GM18505 (cell line): ENCODE measurements around the gene CACNA1H.

Source experiments
- ATAC-seq: cut with Tn5 transposase; IDR thresholded peaks from one replicate; pipeline ENCODE4 v1.9.1; 2021; ENCODE audit not compliant: unreplicated experiment
- POLR2A ChIP-seq: IDR thresholded peaks from 4 replicates; pipeline ENCODE4 v1.6.1; 2011; ENCODE audit warnings: borderline replicate concordance; ENCODE audit not compliant: insufficient read depth, insufficient read length; ENCODE audit errors: extremely low read depth

Gene CACNA1H

DNA sequence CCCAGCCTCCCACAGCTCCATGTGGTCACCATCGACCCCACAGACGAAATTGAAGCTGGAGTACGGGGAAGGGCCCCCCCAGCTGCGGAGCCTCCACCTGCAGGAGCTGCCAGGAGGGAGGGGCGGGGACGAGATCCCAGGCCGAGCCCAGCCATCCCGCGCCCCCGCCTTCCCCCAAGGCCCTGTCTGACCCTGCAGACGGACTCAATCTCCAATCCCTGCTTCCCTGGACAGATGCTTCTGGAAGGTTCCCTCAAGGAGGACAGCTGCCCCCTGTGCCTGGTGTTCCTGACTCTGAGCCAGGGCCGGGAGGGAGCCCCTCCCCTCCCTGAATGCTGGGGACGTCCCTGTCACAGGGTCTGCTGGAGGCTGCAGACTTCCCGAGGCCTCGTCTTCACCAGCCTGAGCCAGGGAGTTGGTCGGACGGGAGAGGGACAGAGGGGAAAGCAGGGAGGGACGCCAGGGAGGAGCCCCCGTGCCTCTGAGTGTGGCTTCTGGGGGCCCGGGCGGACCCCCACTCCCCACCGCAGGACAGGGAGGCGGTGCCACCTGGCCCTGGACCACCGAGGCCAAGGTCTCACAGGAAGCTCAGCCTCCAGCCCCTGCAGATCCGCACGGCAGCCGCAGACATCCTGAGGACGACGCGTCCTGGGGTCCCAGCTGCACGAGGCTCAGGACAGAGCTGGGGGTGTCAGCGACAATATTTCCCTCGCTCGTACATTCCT lies 35.6 kb upstream of the CACNA1H start:
- ATAC-seq = no peak
- no peak for TF ChIP-seq POLR2A

DNA sequence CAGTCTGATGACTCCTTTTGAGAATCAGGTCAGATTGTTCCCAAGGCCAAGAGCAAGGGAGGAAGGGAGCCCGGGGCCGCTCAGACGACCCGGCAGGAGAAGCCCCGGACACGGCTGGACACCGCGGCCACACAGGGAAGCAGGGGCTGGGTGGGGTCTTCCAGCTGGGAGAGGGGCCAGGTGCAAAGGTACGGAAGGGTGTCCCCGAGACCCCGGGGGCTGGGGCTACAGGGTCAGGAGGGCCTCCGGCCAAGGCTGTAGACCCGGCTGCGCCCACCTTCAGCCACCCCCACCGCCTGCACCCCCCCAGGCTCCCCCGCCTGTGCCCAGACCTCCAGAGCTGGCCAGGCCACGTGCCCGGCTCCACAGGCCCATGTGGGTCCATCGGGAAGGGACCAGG lies 35.0 kb upstream of the CACNA1H start:
- TF ChIP-seq POLR2A = no peak
- ATAC-seq = no peak

DNA sequence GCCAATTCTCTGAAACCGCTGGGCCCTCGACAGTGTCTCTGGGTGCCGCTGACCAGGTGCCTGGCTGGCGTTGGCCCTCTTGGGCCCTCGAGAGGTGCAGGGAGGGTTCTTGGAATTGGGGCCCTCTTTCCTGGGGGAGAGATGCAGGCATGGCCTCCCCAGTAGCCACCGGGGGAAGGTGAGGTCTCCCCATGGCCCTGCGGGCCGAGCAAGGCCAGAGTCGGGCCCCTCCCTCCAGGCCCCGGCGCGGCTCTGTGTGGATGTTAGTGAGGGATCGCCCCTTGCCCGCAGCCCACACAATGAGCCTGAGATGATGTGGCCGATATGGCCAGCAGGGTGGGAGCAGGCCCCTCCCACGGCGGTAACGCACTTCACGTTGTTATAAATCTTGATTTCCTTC lies 33.8 kb upstream of the CACNA1H start:
- no peak for ATAC-seq
- no peak for TF ChIP-seq POLR2A

DNA sequence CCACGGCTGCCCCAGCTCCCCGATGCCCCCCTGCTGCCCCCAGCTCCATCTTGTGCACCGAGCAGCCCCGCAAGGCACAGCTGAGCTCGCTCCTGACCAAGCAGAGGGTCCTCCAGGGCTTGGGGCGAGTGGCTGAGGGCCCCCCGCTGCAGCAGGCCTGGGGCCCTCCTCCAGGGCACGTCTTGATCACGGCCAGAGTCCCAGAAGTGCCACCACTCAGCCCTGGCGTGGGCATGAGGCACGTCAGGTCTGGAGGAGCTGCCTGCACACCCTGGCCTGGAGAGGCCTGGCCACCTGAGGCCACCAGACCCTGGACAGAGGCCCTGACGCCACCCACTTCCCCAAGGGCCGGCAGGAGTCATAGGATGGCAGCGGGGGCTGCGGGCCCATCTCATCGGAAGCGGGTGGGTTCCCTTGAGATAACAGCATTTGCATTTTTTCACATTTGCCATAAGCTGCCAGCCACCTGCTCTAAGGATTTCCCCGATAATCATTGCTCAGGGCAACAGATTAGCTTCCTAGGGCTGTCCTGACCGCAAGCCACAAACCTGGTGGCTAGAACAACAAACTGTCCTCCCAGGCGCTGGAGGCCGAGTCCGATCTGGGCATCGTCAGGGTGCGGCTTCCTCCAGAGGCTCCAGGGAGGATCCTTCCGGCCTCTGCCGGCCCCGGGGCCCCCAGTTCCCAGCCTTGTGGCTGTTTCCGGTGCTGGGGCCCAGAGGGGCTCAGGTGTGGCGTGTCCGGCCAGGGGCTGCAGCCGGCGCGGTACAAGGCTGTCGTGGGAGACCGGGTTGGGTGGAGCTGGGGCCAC lies 32.9 kb upstream of the CACNA1H start:
- ATAC-seq = no peak
- no peak for TF ChIP-seq POLR2A

DNA sequence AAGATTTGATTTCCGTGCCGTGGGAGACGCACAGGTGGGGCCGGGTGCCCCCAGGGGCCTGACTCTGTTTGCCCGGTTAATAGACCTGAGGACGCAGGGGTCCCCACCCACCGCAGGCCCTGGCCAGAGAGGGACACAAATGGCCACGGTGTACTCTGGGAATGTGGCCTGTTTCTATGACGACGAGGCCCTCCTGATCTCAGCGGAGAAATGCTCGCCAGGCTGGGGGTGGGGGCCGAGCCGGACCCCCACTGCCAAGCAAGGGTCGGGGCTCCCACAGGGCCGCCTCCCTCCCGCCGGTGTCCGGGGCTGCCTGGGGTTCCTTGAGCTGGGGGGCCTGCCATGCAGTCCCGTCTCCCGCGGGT lies 32.3 kb upstream of the CACNA1H start:
- no peak for ATAC-seq
- no peak for TF ChIP-seq POLR2A

DNA sequence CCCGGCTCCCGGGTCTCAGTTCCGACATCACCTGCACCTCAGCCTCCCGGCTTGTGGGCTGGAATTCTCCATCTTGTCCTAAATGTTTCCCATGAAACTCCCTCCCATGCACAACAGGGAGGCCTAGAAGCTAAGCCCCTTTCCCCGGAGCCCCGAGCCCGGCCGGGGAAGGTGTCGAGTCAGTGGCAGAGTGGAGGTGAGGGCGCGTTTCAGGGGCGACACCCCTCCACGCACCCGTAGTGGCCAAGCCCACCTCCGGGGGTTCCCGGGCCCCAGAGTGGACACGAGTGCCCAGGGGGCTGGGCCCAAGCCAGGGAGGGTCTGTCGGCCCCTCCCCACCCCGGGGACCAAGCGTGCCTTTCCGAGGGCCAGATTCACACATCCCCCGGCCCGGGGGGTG lies 31.9 kb upstream of the CACNA1H start:
- no peak for TF ChIP-seq POLR2A
- no peak for ATAC-seq

DNA sequence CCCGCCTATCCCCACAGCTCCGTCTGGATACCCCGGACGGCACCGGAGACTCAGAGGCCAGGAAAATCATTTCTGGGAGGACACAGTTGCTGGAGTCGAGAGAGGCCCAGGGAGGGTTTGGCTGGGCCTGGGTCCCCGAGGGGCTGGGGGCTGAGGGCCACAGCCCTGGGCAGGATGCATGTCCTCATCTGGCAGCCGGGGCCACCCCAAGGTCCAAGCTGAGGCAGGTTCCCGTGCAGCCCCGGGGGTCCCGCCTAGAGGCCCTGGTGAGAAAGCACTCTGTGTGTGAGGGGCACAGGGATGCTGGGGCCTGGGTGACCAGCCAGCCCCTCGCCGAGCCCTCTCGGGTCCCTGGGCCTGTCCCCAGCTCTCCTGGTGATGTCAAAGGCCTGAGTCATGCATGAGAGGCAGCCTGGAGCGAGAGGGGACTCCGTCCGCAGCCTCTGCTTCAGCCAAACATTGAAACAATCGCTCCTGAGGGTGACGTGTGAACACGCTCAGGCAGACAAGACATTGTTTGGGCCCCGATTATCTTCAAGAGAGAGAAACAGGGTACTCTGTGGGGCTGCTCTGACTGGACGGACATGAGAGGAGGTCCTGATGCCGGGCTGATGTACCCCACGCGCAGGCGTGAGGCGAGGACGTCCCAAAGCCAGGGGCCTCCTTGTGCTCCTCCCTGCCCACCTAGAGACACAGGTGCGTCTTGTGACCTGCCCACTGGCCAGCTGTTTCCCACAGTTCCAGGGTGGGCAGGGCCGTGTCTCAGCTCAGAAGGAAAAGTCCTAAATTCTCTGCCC lies 31.1 kb upstream of the CACNA1H start:
- TF ChIP-seq POLR2A = no peak
- no peak for ATAC-seq

DNA sequence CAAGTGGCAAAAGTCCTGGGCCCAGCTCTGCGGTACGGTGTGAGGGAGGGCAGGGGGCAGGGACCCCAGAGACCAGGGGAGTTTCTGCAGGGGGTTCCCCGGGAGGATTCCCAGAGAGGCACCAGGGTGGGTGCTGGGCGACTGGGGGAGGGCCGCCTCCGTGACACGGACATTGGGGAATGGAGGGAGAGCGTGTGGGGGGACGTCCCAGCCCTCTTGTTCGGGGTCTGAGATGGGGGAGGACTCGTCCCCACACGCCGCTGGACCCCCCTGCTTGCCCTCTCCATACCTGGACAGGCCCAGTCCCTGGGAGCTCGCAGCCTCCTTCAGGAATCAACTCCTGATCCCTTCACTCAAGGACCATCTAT lies 30.5 kb upstream of the CACNA1H start:
- ATAC-seq = no peak
- TF ChIP-seq POLR2A = no peak

DNA sequence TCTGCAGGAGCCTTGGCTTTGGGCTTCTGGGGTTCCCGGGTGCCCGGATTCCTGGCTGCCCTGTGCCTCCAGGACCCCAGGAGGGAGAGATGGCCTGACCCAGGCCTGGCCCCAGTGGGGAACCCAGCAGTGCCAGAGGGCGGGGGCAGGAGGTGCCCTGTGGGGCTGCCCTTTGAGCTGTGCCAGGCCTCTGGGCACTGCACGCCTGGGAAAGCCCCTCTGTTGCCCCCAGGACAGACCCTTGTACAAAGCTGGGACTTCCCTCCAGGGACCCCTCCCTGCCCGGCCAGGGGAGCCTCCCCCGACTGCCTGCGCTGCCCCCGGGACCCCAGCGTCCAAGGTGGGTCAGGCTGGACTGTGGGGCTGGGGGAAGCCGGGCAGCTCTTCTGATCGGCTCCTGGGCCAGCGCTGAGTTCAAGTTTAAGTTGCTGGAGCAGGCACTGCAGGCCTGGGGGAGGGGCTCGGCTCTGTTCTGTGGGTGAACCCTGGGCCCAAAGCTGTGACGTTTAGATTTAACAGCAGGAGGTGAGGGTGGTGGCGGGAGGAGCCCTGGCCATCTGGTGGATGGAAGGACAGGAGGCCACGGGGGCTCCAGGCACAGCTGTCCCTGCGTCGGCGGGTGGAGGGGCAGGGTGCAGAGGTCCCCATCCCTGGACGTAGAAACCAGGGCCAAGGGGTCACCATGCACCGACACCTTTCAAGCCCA lies 29.2 kb upstream of the CACNA1H start:
- no peak for ATAC-seq
- no peak for TF ChIP-seq POLR2A

DNA sequence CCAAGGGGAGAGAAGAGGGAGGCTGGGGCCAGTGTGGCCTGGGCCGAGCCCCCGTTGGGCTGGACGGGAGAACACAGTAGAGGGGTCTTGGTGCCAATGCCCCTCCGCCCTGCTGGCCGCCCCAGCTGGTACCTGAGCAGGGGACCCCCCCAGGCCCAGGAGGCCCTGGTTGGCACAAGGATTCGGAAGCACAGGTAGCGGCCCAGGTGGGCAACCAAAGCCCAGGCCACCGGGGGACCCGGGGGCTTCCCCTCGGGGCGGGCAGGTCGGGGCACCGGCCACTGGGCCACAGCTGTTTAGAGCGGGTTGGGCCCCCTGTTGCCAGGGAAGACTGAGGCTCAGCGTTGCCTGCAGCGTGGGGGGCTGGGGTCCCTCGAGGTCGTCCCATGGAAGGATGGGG lies 28.6 kb upstream of the CACNA1H start:
- TF ChIP-seq POLR2A = no peak
- no peak for ATAC-seq

DNA sequence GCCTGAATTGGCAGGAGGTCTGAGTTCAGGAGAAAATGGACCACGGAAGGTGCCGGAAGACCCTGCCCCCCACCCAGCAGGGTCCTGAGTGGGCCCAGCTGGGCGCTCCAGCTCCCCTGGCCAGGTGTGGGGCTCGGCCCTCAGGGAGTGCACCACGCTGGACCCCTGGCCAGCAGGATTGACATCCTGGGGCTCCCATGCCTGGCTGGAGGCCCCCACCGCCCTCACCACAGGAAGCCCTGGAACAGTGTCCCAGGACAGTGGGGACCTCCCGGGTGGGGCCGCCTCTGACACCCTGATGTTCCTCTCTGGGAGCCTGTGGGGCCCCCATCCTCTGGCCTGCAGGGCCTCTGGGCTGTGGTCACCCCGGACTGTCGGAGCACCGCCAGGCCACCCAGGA lies 28.1 kb upstream of the CACNA1H start:
- no peak for ATAC-seq
- TF ChIP-seq POLR2A = no peak

DNA sequence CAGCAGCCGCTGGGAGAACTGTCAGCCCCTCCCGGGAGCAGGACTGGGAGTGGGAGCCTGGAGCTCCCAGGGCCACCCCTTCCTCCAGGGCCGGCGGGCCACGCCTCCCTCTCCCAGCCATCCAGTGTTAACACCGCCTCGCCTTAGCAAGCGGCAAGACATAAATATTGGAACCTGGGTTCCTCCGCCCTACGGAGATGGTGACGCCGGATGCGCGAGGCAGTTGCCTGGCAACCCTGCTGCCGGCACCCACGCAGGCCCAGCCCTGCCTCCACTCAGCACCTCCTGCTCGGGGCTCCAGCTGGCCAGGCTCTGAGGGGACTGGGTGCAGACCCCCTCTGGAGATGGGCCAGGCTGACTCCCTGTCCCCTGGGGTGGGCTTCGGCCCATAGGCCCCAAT lies 27.4 kb upstream of the CACNA1H start:
- no peak for ATAC-seq
- no peak for TF ChIP-seq POLR2A

DNA sequence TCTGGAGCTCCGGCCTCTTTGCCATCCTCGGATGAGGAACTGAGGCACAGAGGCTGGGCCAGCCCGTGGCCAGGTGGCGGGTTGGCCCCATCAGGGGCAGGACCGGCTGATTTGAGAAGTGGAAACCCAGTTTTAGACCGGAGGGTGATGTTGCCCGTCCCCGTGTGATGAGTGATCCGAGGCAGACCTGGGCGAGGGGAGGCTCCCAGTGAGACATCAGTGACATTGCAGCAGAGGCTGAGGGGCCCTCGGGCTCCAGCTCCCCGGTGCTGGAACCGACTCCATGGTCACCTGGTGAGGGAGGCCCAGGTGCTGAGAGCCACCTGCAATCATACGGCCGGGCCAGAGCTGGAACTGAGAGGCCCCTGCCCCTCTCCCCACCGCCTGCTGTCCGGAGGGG lies 26.9 kb upstream of the CACNA1H start:
- no peak for ATAC-seq
- no peak for TF ChIP-seq POLR2A
